NK-92 (cell line): Measurements from ENCODE around the gene PUS1.
"Not testable (repeated sequence)": the region's sequence is repeated elsewhere in the genome, so short reads cannot be mapped to it uniquely, and the experiment has no call there.

ENCODE experiments used
- DNase-seq: peaks from one replicate; lab custom pipeline; 2025; ENCODE audit not compliant: unreplicated experiment; lab: John Stamatoyannopoulos, UW

PUS1 gene

GRCh38 chr12:131959641-131960589 is 30.8 kb downstream of the PUS1 start:
- DNase-seq, result no peak

- DNase-seq, result not testable (repeated sequence)
These were observed 31.7 kb downstream of the PUS1 start for GRCh38 chr12:131960590-131961325.

- not testable (repeated sequence) for DNase-seq
These were observed 32.3 kb downstream of the PUS1 start for GRCh38 chr12:131961328-131961727.

DNA sequence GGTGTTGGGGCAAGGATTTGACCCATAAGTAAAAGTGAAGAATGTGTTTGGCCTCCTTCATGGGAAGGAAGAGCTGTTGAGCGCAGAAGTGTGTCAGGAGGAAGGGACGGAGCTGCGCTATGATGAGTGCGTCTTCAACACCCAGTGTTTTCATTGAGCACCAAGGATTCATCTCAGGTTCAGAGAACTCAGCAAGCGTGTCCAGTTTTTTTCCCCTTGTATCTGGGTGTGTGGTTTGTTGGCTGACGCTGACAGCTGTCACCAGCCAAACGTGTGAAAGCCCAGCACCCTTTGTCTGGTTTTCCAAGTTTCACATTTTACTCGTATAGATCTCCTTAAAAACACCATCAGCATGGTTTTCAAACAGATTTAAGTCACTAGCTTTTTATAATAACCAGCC is 33.0 kb downstream of the PUS1 start:
- DNase-seq, result no peak

- no peak for DNase-seq
These were observed 34.3 kb downstream of the PUS1 start for GRCh38 chr12:131963381-131963780.

- DNase-seq, result no peak
These were observed 36.0 kb downstream of the PUS1 start for GRCh38 chr12:131965073-131965472.

GRCh38 chr12:131971226-131971625 is 42.1 kb downstream of the PUS1 start:
- DNase-seq, result no peak

DNA sequence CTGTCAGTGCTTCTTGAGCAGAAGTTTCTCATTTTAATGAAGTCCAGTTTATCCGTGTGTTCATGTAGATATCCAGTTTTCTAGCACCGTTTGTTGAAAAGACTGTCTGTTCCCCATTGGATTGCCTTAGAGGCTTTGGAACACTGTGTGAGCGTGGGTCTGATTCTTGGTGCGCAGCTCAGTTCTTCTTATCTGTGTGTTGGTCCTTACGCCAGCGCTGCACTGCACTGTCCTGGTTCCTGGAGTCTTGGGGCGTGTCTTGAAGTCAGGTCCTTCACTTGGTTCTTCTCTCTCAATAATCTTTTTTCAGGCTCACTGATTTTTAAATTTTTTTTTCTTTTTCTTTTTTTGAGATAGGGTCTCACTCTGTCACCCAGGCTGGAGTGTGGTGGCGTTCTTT is 46.2 kb downstream of the PUS1 start:
- DNase-seq, result no peak

DNA sequence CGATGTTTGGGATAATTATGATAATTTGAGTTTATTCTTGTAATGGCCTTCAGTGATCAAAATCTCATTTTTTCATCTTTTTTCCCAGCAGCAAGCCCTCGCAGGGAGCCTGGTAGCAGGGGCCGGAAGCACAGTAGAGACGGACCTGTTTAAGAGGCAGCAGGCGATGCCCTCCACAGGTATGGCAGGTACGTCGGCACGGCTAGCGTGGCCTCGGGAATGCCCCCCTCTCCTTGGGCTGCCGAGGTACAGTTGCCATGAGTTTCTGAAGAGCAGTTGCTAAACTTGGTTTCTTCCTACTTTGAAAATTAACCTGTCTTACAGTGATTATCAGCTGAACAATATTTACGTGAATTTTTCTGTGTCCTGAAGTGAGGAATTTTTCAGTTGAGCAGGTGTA is 50.5 kb downstream of the PUS1 start:
- DNase-seq, result no peak

DNA sequence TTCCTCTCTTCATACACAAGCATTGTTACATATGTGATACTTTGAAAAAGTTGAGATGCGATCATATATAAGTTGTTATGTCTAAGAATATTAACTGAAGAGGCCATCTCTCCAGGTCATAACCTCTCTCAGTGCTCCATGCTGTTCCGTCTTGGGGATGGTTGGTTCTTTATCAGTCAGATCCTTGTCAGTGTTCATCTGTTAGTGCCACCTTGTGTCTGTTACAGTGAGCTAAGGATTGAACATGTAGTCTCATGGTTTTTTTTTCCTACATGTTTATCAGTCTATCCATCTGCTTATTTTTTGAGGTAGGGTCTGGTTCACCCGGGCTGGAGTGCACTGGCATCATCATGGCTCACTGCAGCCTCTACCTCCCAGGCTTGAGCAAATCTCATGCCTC is 51.2 kb downstream of the PUS1 start:
- no peak for DNase-seq

GRCh38 chr12:131981388-131981787 is 52.3 kb downstream of the PUS1 start:
- no peak for DNase-seq

- DNase-seq, result no peak
These were observed 53.0 kb downstream of the PUS1 start for GRCh38 chr12:131982041-131982440.

DNA sequence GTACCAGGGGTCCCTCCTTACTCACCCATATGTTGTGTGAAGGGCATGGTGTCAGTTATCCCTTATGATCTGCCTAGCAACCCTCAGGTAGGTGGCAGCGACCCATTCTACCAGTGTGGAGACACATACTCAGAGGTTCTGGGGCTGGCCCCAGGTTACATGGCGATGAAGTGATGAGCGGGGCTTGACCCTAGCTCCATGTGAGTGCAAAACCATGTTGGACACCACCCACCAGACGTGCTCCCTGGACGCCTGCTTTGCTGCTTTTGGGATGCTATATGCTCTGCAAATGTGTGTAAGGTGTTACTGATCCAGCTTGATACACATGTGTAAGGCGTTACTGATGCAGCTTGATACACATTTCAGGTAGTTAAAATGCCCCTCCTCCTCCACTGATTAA is 54.0 kb downstream of the PUS1 start:
- DNase-seq, result no peak

GRCh38 chr12:131983554-131983953 is 54.5 kb downstream of the PUS1 start:
- DNase-seq, result no peak

- no peak for DNase-seq
These were observed 55.3 kb downstream of the PUS1 start for GRCh38 chr12:131984334-131984733.

- DNase-seq, result not testable (repeated sequence)
These were observed 56.4 kb downstream of the PUS1 start for GRCh38 chr12:131985510-131985875.

GRCh38 chr12:131986361-131986760 is 57.3 kb downstream of the PUS1 start:
- DNase-seq, result no peak

DNA sequence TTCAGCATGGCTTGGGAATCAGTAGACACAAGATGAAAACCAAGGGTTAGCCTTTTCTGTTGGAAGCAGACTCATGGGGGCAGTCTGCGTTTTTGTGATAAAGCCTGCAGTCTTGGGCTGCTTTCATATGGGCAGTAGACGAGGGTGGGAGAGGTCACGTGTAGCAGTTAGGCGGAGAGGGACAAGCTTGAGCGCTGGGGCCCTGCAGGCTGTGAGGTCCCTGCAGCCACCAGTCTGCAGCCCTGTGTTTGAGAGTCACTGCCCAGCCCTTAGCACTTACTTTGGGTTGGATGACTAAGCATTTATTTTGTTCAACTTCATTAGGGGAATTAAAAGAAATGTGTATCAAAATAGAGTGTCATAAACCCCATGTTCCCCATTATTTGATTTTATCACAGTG is 57.8 kb downstream of the PUS1 start:
- no peak for DNase-seq

DNA sequence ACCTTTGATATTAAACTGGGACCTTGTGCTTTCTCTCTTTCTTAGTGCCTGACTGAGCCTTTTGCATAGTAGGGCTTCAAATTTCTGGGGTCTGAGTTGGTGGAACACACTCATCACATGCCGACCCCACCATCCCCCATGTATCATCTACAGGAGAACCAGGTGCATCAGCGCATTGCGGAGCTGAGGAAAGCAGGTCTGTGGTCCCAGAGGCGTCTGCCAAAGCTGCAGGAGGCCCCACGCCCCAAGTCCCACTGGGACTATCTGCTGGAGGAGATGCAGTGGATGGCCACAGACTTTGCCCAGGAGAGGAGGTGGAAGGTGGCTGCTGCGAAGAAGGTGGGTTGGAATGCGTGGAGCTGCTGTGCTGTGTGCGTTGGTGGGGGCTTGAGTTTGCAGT is 58.5 kb downstream of the PUS1 start:
- DNase-seq, result no peak

- no peak for DNase-seq
These were observed 59.1 kb downstream of the PUS1 start for GRCh38 chr12:131988054-131988796.

DNA sequence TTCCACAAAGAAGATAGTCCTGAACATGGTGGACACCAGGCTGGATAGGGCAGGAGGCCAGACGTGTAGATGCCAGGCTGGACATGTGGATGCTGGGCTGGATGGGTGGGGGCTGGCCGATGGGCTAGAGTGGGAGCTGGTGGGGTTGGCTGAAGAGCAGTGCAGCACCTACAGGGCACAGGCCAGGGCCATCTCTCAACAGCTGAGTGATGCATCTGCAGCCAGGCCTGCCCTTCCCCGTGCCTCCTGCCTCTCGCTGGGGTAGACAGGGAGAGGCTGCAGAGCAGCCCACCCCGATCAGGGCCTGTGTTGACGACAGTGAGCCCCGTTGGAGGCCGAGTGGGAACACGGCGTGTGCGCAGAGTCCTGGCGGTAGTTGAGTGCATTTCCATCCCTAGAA is 59.9 kb downstream of the PUS1 start:
- no peak for DNase-seq
